HG03442 (cell line): ENCODE data around the gene MX1.

Experiments used
- ATAC-seq: cut with Tn5 transposase; IDR thresholded peaks from one replicate; pipeline ENCODE4 v1.9.1; 2021; ENCODE audit warnings: mild to moderate bottlenecking, moderate library complexity; ENCODE audit not compliant: unreplicated experiment

The MX1 gene

GRCh38 chr21:41458559-41458958 is 32.5 kb downstream of the MX1 start:
- no peak for ATAC-seq

GRCh38 chr21:41459884-41460534 is 34.0 kb downstream of the MX1 start:
- ATAC-seq, result no peak

DNA sequence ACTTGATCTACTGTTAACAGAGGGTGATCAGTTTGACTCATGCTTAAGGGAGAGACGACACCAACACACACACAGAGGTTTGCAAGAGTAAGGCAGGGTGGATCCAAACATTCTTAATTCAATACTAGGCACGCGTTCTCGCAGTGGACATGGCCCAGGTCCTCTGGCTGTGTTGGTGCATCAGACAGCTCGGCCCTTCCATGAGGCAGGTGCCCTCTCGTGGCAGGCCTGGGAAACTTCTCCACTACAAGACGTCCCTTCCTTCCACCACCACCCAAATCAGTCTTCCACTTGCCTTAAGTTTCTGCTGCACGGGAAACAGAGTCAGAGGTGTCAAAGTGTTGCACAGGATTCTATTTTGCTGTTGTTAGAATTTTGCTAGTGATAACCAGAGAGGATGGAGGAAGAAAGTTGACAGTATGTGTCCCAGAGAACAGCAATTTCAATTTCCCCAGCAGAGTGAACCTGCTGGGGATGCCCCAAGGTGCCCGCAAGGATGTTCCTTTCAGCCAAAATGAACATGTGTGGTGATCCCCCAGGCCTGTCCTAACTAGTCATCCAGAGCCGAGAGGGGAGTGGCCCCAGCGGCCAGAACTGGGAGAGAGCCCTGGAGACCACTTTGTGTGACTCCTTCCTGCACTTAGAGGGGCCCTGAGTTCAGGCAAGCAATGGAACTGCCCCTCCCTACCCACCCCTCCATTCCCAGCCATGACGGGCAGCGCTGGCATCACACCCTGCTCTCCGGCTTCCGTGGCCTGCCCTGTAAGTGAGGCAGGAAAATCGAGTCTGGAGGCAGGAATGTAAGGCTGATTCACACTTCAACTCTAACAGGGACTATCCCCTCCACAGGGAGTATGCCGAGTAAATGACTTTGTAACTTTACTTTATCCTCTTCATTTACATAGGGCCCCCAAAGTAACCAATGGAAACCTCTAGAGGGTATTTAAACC is 34.8 kb downstream of the MX1 start:
- ATAC-seq, result no peak

- no peak for ATAC-seq
Observed at GRCh38 chr21:41465176-41465781, 39.2 kb downstream of the MX1 start.

DNA sequence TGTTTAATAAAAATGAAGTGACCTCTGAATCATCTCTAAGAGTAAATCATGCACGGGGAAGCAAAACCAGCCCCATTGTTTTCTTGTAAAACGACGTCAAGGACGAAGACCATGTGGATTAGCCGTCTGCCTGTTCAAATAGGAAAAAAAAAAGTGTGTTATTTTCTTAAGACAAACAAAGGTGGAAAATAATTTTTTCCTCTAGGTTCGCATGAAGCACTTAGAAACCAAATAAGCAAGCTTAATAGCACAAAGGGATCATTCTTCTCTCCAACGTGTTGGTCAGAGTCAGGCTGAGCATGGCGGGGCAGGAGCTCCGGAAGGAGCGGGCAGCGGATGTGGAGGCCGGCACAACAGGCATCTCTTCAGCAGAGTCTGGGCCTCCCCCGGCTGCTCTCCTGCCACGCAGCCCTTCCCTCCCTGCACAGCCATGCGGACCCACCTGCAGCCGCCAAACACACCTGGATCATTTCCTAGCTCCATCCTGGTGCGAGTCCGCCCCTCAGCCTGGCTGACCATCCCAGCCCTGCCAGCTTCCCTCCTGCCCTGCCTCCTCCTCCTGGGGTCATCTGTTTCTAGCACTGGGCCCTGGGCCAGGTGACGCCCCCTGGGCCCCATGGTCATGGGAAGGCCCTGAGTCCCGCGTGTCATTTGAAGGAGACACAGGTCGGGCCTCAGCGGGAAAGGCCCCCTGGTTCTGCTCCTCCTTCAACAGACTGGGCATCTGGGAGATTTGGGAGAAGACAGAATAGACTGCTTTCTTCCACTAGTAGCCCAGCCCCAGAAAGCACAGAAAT is 40.2 kb downstream of the MX1 start:
- no peak for ATAC-seq

GRCh38 chr21:41470054-41470453 is 44.0 kb downstream of the MX1 start:
- no peak for ATAC-seq

DNA sequence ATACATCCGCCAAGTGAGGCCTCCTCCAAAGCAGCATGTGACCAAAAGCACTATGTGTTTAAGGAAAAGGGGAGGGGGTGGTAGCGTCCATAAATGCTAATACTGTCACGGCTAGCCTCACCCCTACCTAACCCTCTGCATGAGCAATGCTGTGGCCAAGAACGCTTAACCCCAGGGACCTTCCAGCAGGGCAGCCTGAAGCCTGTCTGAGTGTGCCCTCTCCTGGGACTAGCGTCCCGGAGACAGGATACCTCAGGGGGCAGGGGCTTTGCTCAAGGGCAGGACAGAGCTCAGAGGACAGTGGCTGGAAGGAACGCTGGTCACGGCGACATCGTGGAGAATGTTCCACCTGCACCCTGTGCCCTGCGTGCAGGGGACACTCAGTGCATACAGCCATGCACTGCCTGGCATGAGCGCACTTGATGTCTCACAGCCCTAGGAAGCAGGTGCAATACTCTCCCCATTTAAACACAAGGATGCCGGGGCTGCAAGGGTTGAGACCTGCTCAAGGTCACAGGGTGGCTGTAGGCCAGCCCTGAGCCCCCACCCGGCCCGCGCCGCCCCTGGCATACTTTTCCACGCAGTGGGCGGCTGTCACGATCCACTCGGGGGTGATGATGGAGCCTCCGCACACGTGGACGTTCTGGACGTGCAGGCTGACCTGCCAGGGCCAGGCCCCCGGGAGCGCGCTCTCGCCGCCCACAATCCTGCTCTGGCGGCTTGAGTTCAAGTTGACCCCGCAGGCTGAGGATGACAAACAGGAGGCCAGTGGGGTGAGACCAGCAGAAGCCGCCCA is 46.9 kb downstream of the MX1 start:
- ATAC-seq, result no peak

DNA sequence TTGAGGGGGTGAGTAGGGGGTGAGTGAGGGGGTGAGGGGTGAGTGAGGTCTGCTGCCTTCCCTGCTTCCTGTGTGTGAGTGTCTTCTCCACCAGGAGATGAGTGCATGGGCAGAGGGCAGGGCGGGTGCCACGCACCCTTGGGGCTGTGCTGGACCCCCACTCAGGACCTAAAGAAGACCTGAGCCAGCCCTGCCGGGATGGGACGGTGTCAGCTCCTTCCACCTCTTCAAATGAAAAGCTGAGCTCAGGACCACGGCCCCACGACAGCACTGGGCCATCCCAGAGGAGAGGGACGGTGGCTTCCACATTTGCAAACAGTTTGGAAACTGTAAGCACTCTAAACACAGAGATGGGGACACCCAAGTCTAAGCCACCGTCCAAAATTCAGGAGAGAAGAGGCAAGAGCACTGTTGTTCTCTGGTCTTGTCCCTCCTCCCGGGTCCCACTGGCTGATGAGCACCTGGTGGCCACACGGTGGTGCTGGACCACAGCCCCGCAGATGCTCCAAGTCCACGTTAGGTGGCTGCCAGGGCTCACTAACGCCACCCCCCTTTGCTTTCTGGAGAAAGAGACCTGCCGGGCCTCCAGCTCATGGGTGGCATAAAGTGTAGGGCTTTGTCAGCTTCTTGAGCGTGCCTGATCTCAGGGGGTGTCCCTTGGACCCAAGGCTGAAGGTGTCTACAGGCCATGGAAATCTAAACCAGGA is 49.8 kb downstream of the MX1 start:
- no peak for ATAC-seq

- no peak for ATAC-seq
Observed at GRCh38 chr21:41477641-41478318, 51.7 kb downstream of the MX1 start.

GRCh38 chr21:41478319-41479177 is 52.5 kb downstream of the MX1 start:
- no peak for ATAC-seq

GRCh38 chr21:41479686-41480085 is 53.6 kb downstream of the MX1 start:
- ATAC-seq, result no peak

DNA sequence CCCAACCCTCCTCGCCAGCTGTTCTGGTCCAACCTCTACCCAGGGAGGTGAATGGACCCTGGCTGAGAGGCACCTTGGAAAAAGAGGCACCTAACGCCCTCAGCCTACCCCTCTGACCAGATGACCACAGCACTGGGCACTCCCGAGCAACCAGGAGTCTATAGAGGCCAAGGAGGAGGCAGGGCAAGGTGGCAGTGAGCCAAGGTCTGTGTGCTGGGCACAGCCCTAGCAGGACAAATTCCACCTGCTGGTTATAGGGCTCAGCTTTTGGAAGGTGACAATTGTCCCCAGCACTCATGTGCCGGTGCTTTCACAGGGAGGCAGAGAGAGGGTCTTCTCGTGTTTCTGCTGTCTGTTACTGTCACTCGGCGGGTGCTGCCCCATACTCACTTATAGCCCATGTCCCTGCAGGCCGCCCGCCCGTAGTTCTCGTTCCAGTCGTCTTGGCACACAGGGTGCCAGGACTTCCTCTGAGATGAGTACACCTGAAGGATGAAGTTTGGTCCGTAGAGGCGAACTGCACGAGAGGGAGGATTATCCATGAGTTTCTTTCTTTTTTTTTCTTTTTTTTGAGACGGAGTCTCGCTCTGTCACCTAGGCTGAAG is 54.1 kb downstream of the MX1 start:
- no peak for ATAC-seq

DNA sequence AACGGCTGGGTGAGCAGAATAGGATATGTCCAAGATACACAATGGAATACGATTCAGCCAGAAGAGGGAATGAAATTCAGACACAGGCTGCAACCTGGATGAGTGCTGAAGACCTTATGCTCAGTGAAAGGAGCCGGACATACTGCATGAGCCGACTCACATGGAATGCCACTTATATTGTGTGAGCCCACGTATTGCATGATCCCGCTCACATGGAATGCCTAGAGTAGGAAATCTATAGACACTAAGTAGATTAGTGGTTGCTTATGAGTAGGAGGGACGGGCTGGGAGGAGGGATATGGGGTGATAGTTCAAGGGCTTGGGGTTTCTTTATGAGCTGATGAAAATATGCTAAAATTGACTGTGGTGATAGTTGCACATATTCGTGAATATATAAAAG is 55.2 kb downstream of the MX1 start:
- no peak for ATAC-seq

GRCh38 chr21:41482301-41482700 is 56.3 kb downstream of the MX1 start:
- no peak for ATAC-seq

- no peak for ATAC-seq
Observed at GRCh38 chr21:41482980-41483379, 56.9 kb downstream of the MX1 start.

- ATAC-seq, result no peak
Observed at GRCh38 chr21:41483415-41483814, 57.4 kb downstream of the MX1 start.

- ATAC-seq, result no peak
Observed at GRCh38 chr21:41483973-41484372, 57.9 kb downstream of the MX1 start.

GRCh38 chr21:41487082-41487481 is 61.0 kb downstream of the MX1 start:
- no peak for ATAC-seq
